Activated naive CD4-positive, alpha-beta T cell treated with anti-CD3 and anti-CD28 coated beads for 36 hours (primary cell): ENCODE measurements around the gene PIK3R1. TPM values are rescaled to one million over a fixed set of nuclear protein-coding genes. Genes with fewer than 3 reads are reported as not detected.
"Not testable (repeated sequence)": the region's sequence is repeated elsewhere in the genome, so short reads cannot be mapped to it uniquely, and the experiment has no call there.

Experiments
- CTCF ChIA-PET: fragments of 350-600 bp; sonication (Branson Sonifier 250); formaldehyde crosslinking; loops from one replicate; lab custom pipeline; 2021; ENCODE audit warnings: antibody characterized with exemption; lab: Charles Lee
- DNase-seq: peaks from one replicate; pipeline ENCODE4 v3.0.0-alpha.2; 2020
- H3K27ac Mint-ChIP-seq: one replicate; pipeline ENCODE4 v1.8.0; 2021; ENCODE audit warnings: mild to moderate bottlenecking, mixed read lengths
- H3K27me3 Mint-ChIP-seq: one replicate; pipeline ENCODE4 v1.8.0; 2021; ENCODE audit warnings: low read depth, mixed read lengths
- H3K36me3 Mint-ChIP-seq: one replicate; pipeline ENCODE4 v1.8.0; 2021; ENCODE audit warnings: low read depth, mixed read lengths
- H3K4me1 Mint-ChIP-seq: one replicate; pipeline ENCODE4 v1.8.0; 2021; ENCODE audit warnings: low read depth, mixed read lengths
- H3K4me3 Mint-ChIP-seq: one replicate; pipeline ENCODE4 v1.8.0; 2021; ENCODE audit warnings: mild to moderate bottlenecking, moderate library complexity, mixed read lengths
- H3K9me3 Mint-ChIP-seq: one replicate; pipeline ENCODE4 v1.8.0; 2021; ENCODE audit warnings: mixed read lengths
- intact Hi-C: fragments of 100-400 bp; cut with micrococcal nuclease; formaldehyde crosslinking; loops from one replicate; pipeline ENCODE4 v1.15.1; 2023
- total RNA-seq, 2 experiments: library from RNA; stranded (reverse); gene quantifications; one replicate each; pipeline ENCODE4 v1.2.3, GENCODE V29; 2021

The PIK3R1 gene
- total RNA-seq, 2 experiments from 2014 or later = 28.5 to 31.4 TPM

- Mint-ChIP-seq H3K4me1 (peaks cover 8% of the 10 kb centered on the region), H3K27ac (no peak overlapping the region), H3K36me3 (no peaks in the 10 kb centered on the region), H3K27me3 (no peaks in the 10 kb centered on the region), H3K9me3 (no peaks in the 10 kb centered on the region), H3K4me3 (no peak overlapping the region)
- intact Hi-C loops = no loop called here
- DNase-seq = no peak
- CTCF ChIA-PET = no interaction called here
Measured at GRCh38 chr5:68196876-68197275, 18.7 kb upstream of the PIK3R1 start.

DNA sequence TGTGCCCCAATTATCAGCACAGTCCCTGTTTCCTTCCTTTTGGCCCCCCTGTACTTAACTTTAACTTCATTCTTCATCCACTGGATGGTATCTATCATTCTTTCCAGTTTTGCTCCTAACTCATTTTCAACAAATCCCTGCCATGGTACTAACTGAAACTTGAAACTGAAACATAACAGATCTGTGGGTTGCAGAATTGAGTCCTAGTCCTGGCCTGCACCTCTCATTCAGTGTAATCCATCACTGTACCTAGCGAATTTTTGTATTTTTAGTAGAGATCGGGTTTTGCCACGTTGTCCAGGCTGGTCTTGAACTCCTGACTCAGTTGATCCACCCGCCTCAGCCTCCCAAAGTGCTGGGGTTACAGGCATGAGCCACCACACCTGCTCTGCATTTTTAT is 15.3 kb upstream of the PIK3R1 start:
- no peaks in the 10 kb centered on the region for H3K4me1 Mint-ChIP-seq
- no peak overlapping the region for H3K4me3 Mint-ChIP-seq
- H3K9me3 Mint-ChIP-seq = no peaks in the 10 kb centered on the region
- H3K36me3 Mint-ChIP-seq = no peaks in the 10 kb centered on the region
- H3K27ac Mint-ChIP-seq = no peak overlapping the region
- CTCF ChIA-PET = no interaction called here
- intact Hi-C loops = no loop called here
- DNase-seq = no peak
- H3K27me3 Mint-ChIP-seq = no peaks in the 10 kb centered on the region

- DNase-seq, intact Hi-C loops, H3K27me3 Mint-ChIP-seq, H3K4me3 Mint-ChIP-seq, CTCF ChIA-PET, H3K27ac Mint-ChIP-seq, H3K36me3 Mint-ChIP-seq: not testable (repeated sequence)
- Mint-ChIP-seq H3K4me1 (peaks cover 11% of the 10 kb centered on the region), H3K9me3 (peaks cover 26% of the 10 kb centered on the region)
Measured at GRCh38 chr5:68210654-68211053, 4.9 kb upstream of the PIK3R1 start.

GRCh38 chr5:68214482-68215207 is 911 bp upstream of the PIK3R1 start:
- Mint-ChIP-seq H3K4me3 (peak overlapping the region; percentile 91), H3K36me3 (peaks cover 12% of the 10 kb centered on the region), H3K4me1 (peaks cover 37% of the 10 kb centered on the region), H3K27me3 (no peaks in the 10 kb centered on the region), H3K27ac (peak overlapping the region; percentile 95), H3K9me3 (peaks cover 25% of the 10 kb centered on the region)
- CTCF ChIA-PET = interaction anchor here (0.7 to 2.5 kb wide), 7 partner anchors 9 to 72 kb away, joined by 3 to 8 read pairs (median 3); no protein-coding TSS in a partner anchor
- intact Hi-C loops = loop anchor here (1.0 to 2.0 kb wide), 5 partner anchors 25 to 220 kb away; no protein-coding TSS in a partner anchor
- DNase-seq = no peak

DNA sequence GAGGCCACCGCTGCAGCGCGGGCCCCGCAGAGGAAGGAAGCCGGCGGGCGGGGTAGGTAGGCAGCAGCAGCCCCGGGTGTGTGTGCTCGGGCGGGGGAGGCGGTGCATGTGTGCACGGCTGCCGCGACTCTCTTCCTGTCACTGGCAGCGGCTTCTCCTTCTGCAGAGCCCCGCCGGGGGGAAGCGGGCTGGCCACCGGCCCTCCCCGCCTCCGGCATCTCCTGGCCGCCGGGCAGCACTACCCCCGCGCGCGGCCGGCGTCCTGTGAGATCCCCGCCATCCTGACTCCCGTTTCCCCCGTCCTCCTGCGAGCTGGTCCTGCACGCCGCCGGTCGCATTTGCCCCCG is 315 bp downstream of the PIK3R1 start:
- Mint-ChIP-seq H3K27ac (peak overlapping the region; percentile 85), H3K4me3 (peak overlapping the region; percentile 91), H3K27me3 (no peaks in the 10 kb centered on the region), H3K9me3 (peaks cover 17% of the 10 kb centered on the region), H3K36me3 (peaks cover 14% of the 10 kb centered on the region), H3K4me1 (peaks cover 44% of the 10 kb centered on the region)
- intact Hi-C loops = loop anchor here (1.0 to 2.0 kb wide), 5 partner anchors 23 to 218 kb away; no protein-coding TSS in a partner anchor
- DNase-seq = no peak
- CTCF ChIA-PET = interaction anchor here (0.8 to 1.5 kb wide), 8 partner anchors 8 to 55 kb away, joined by 3 to 5 read pairs (median 4); no protein-coding TSS in a partner anchor

DNA sequence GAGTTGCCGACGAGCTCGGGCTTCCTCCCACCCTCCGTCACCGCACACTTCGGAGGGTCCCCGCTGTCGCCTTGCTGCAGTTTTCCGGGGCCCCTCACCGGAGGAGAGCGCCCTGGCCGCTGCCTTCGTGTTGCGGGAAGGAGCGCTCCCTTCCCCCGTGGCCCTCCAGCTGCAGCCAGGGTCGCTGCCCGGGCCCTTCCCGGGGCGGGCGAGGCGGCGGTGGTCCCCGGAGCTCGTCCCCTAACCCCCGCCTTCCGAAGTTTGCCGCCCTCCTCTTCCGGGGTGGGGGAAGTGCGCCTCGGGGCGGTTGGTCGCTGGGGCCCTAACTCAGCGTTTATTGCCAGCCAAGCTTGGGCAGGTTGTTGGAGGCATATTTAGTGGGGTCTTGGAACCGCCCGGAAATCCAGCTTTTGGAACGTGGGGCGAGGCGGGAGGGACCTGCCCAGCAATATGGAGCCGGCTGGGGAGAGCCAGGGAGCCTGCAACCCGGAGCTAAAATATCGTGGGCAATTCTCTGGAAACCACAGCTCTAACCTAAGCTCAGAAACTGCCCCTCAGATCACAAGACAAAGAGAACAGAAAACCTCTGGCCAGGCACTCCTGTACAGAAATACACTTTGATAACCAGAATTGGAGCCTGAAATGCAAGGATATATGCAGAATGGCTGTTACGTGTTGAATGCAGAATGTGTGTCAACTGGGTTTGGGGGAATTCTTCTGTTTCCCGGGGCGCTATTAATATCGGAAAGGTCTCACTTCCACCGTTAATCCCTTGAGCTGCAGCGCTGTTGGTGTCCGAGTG is 890 bp downstream of the PIK3R1 start:
- H3K27ac Mint-ChIP-seq = peak overlapping the region; percentile 85
- intact Hi-C loops = no loop called here
- peaks cover 44% of the 10 kb centered on the region for H3K4me1 Mint-ChIP-seq
- H3K36me3 Mint-ChIP-seq = peaks cover 9% of the 10 kb centered on the region
- peak; percentile 64 for DNase-seq
- CTCF ChIA-PET = interaction anchor here (0.5 to 1.5 kb wide), 9 partner anchors 18 to 951 kb away, joined by 3 to 5 read pairs (median 4); no protein-coding TSS in a partner anchor
- no peaks in the 10 kb centered on the region for H3K27me3 Mint-ChIP-seq
- H3K4me3 Mint-ChIP-seq = peak overlapping the region; percentile 91
- H3K9me3 Mint-ChIP-seq = peaks cover 12% of the 10 kb centered on the region

GRCh38 chr5:68217047-68217355 is 1.4 kb downstream of the PIK3R1 start:
- Mint-ChIP-seq H3K36me3 (peaks cover 8% of the 10 kb centered on the region), H3K27ac (peak overlapping the region; percentile 85), H3K9me3 (peaks cover 6% of the 10 kb centered on the region), H3K4me1 (peaks cover 48% of the 10 kb centered on the region), H3K27me3 (no peaks in the 10 kb centered on the region), H3K4me3 (peak overlapping the region; percentile 91)
- DNase-seq = no peak
- CTCF ChIA-PET = interaction anchor here (0.5 to 1.4 kb wide), 6 partner anchors 18 to 970 kb away, joined by 3 to 5 read pairs (median 3); no protein-coding TSS in a partner anchor
- intact Hi-C loops = no loop called here

- intact Hi-C loops = no loop called here
- H3K4me3 Mint-ChIP-seq = peak overlapping the region; percentile 91
- no peaks in the 10 kb centered on the region for H3K27me3 Mint-ChIP-seq
- no peak overlapping the region for H3K27ac Mint-ChIP-seq
- peaks cover 8% of the 10 kb centered on the region for H3K36me3 Mint-ChIP-seq
- H3K4me1 Mint-ChIP-seq = peaks cover 53% of the 10 kb centered on the region
- H3K9me3 Mint-ChIP-seq = peaks cover 4% of the 10 kb centered on the region
- DNase-seq = no peak
- CTCF ChIA-PET = interaction anchor here (0.7 to 1.3 kb wide), 3 partner anchors 22 to 971 kb away, joined by 3 to 5 read pairs (median 3); no protein-coding TSS in a partner anchor
Measured at GRCh38 chr5:68217528-68217927, 2.0 kb downstream of the PIK3R1 start.

GRCh38 chr5:68219161-68219816 is 3.7 kb downstream of the PIK3R1 start:
- CTCF ChIA-PET = interaction anchor here (0.8 to 1.1 kb wide), 2 partner anchors 11 to 27 kb away, joined by 3 read pairs; no protein-coding TSS in a partner anchor
- no peak overlapping the region for H3K27ac Mint-ChIP-seq
- no peaks in the 10 kb centered on the region for H3K27me3 Mint-ChIP-seq
- no peak overlapping the region for H3K4me3 Mint-ChIP-seq
- peaks cover 63% of the 10 kb centered on the region for H3K4me1 Mint-ChIP-seq
- H3K9me3 Mint-ChIP-seq = peaks cover 4% of the 10 kb centered on the region
- DNase-seq = no peak
- intact Hi-C loops = no loop called here
- H3K36me3 Mint-ChIP-seq = peaks cover 8% of the 10 kb centered on the region

DNA sequence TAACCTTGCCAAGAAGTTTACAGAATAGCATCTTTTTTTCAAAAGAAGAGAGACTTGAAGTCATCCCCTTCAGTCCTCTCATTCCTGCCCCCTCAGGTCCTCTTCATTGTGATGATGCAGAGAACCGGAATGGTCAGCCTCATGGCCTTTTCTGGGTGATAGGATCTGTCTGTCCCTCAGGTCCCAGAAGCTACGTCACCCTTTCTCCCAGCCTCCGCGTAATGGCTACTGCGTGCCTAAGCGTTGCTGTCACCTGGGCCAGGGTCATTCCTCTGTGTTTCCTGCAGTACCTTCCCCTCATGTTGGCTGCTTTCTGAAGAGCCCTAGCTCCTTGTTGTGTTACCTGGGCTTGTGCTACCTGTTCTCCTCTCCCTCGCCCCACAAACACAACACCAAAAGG is 4.7 kb downstream of the PIK3R1 start:
- Mint-ChIP-seq H3K36me3 (peaks cover 10% of the 10 kb centered on the region), H3K27me3 (no peaks in the 10 kb centered on the region), H3K9me3 (peaks cover 4% of the 10 kb centered on the region), H3K27ac (no peak overlapping the region), H3K4me1 (peaks cover 70% of the 10 kb centered on the region), H3K4me3 (no peak overlapping the region)
- DNase-seq = no peak
- CTCF ChIA-PET = interaction anchor here (0.8 kb wide), 1 partner anchor 26 kb away, joined by 3 read pairs; no protein-coding TSS in a partner anchor
- intact Hi-C loops = no loop called here

- Mint-ChIP-seq H3K4me1 (peaks cover 76% of the 10 kb centered on the region), H3K27me3 (no peaks in the 10 kb centered on the region), H3K27ac (no peak overlapping the region), H3K36me3 (peaks cover 12% of the 10 kb centered on the region), H3K4me3 (no peak overlapping the region), H3K9me3 (peaks cover 4% of the 10 kb centered on the region)
- intact Hi-C loops = no loop called here
- DNase-seq = no peak
- CTCF ChIA-PET = no interaction called here
Measured at GRCh38 chr5:68220914-68221313, 5.4 kb downstream of the PIK3R1 start.

DNA sequence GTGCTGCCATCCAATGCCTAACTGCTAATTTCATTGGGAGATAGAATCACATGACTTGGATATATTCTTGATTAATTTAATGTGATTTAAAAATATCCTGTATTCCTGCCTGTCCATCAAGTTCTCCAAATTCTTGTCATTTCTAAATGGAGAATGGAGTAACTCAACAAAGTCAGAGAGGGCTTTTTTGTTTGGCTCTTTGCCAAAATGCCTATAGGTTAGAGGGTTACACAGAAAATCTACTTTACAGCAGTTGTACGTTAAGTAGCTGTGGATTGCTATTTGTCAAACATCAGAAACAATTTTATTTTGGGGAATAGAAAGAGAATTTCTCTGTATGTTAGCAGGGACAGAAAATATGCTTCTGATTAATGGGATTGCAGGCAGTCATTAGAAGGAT is 5.9 kb downstream of the PIK3R1 start:
- Mint-ChIP-seq H3K36me3 (peaks cover 12% of the 10 kb centered on the region), H3K4me1 (peaks cover 82% of the 10 kb centered on the region), H3K4me3 (no peak overlapping the region), H3K27me3 (no peaks in the 10 kb centered on the region), H3K27ac (no peak overlapping the region), H3K9me3 (peaks cover 4% of the 10 kb centered on the region)
- DNase-seq = no peak
- CTCF ChIA-PET = no interaction called here
- intact Hi-C loops = no loop called here
